ENCODE data around the gene NET1. TPM values are rescaled to one million over a fixed set of nuclear protein-coding genes. Genes with fewer than 3 reads are reported as not detected.

NET1 gene
- polyA plus RNA-seq, 3 donors = 1.2 to 1.7 (median 1.4) TPM

- Mint-ChIP-seq H3K9me3 (peaks cover 0 to 2% (median 0%) of the 10 kb centered on the region in 7 donors), H3K27me3 (ENCODE audit: low read depth in 3 of 3) (peaks cover 5 to 15% (median 5%) of the 10 kb centered on the region in 3 donors), H3K27ac (no peak overlapping the region), H3K4me1 (no peaks in the 10 kb centered on the region), H3K36me3 (no peaks in the 10 kb centered on the region), H3K4me3 (no peak overlapping the region)
- H3K79me2 ChIP-seq (ENCODE audit: insufficient read depth, low read length) = no peaks in the 10 kb centered on the region
- no peak overlapping the region for H3K27ac ChIP-seq (ENCODE audit: low read depth in 1 of 2, low read length in 2 of 2)
- H3K9me3 ChIP-seq (replicated peaks in 1 of 2; ENCODE audit: control insufficient read depth in 1 of 2, insufficient read depth in 1 of 2, low read length in 2 of 2) = no peaks in the 10 kb centered on the region
- no peaks in the 10 kb centered on the region for H3K36me3 ChIP-seq (replicated peaks in 1 of 2; ENCODE audit: control insufficient read depth in 1 of 2, insufficient read depth in 2 of 2, low read length in 2 of 2)
- DNase-seq = no peak
- intact Hi-C loops (cut with micrococcal nuclease) = no loop called here
- H2AFZ ChIP-seq (ENCODE audit: insufficient read depth, low read depth, low read length, poor library complexity, severe bottlenecking) = no peak overlapping the region
- H3K9ac ChIP-seq (ENCODE audit: insufficient read depth, low read length, poor library complexity, severe bottlenecking) = no peak overlapping the region
- H3K4me2 ChIP-seq (replicated peaks; ENCODE audit: extremely low read depth, low read length, poor library complexity, severe bottlenecking) = no peak overlapping the region
- H3K4me1 ChIP-seq (ENCODE audit: control insufficient read depth in 1 of 2, insufficient read depth in 2 of 2, low read length in 2 of 2) = no peaks in the 10 kb centered on the region
- no peaks in the 10 kb centered on the region for H3K27me3 ChIP-seq (ENCODE audit: control insufficient read depth in 2 of 2, insufficient read depth in 2 of 2, low read length in 2 of 2)
- H4K20me1 ChIP-seq (ENCODE audit: insufficient read depth, low read length) = no peaks in the 10 kb centered on the region
- WGBS (ENCODE audit: insufficient coverage) = 98% methylated on average over 10 of the region's 12 CpGs
- no peak for TF ChIP-seq CTCF (IDR thresholded peaks at IDR 0.05)
- H3K4me3 ChIP-seq (replicated peaks in 1 of 3; ENCODE audit: low read depth in 2 of 3, low read length in 3 of 3) = no peak overlapping the region
These were observed 68.8 kb downstream of the NET1 start for GRCh38 chr10:5481121-5481520.

GRCh38 chr10:5482016-5482415 lies 69.7 kb downstream of the NET1 start:
- H3K27ac ChIP-seq (ENCODE audit: low read depth in 1 of 2, low read length in 2 of 2) = no peak overlapping the region
- Mint-ChIP-seq H3K4me3 (no peak overlapping the region), H3K27me3 (ENCODE audit: low read depth in 3 of 3) (peaks cover 5 to 12% (median 5%) of the 10 kb centered on the region in 3 donors), H3K36me3 (no peaks in the 10 kb centered on the region), H3K27ac (no peak overlapping the region), H3K4me1 (no peaks in the 10 kb centered on the region), H3K9me3 (peaks cover 0 to 2% (median 0%) of the 10 kb centered on the region in 7 donors)
- H3K4me3 ChIP-seq (replicated peaks in 1 of 3; ENCODE audit: low read depth in 2 of 3, low read length in 3 of 3) = no peak overlapping the region
- no peak overlapping the region for H2AFZ ChIP-seq (ENCODE audit: insufficient read depth, low read depth, low read length, poor library complexity, severe bottlenecking)
- 100% methylated on average over 6 of the region's 9 CpGs for WGBS (ENCODE audit: insufficient coverage)
- H3K9ac ChIP-seq (ENCODE audit: insufficient read depth, low read length, poor library complexity, severe bottlenecking) = no peak overlapping the region
- no peak overlapping the region for H3K4me2 ChIP-seq (replicated peaks; ENCODE audit: extremely low read depth, low read length, poor library complexity, severe bottlenecking)
- no peaks in the 10 kb centered on the region for H3K36me3 ChIP-seq (replicated peaks in 1 of 2; ENCODE audit: control insufficient read depth in 1 of 2, insufficient read depth in 2 of 2, low read length in 2 of 2)
- no peaks in the 10 kb centered on the region for H3K4me1 ChIP-seq (ENCODE audit: control insufficient read depth in 1 of 2, insufficient read depth in 2 of 2, low read length in 2 of 2)
- intact Hi-C loops (cut with micrococcal nuclease) = no loop called here
- H3K79me2 ChIP-seq (ENCODE audit: insufficient read depth, low read length) = no peaks in the 10 kb centered on the region
- DNase-seq = no peak
- H3K9me3 ChIP-seq (replicated peaks in 1 of 2; ENCODE audit: control insufficient read depth in 1 of 2, insufficient read depth in 1 of 2, low read length in 2 of 2) = no peaks in the 10 kb centered on the region
- H4K20me1 ChIP-seq (ENCODE audit: insufficient read depth, low read length) = no peaks in the 10 kb centered on the region
- TF ChIP-seq CTCF (IDR thresholded peaks at IDR 0.05) = no peak
- H3K27me3 ChIP-seq (ENCODE audit: control insufficient read depth in 2 of 2, insufficient read depth in 2 of 2, low read length in 2 of 2) = no peaks in the 10 kb centered on the region

Measured in CD14-positive monocyte (primary cell).